ENCODE measurements around the gene MBD1.

- TF ChIP-seq PKNOX1 (IDR thresholded peaks at IDR 0.05): no peak
- TF ChIP-seq LEF1 (IDR thresholded peaks at IDR 0.05; ENCODE audit: borderline replicate concordance): no peak
- TF ChIP-seq BHLHE40 (IDR thresholded peaks at IDR 0.05; ENCODE audit: borderline replicate concordance): no peak
- no peak for TF ChIP-seq FOXM1 (IDR thresholded peaks at IDR 0.05; ENCODE audit: borderline replicate concordance)
- TF ChIP-seq L3MBTL2 (conservative IDR thresholded peaks at IDR 0.05): no peak
- no peak for TF ChIP-seq FOXA1 (IDR thresholded peaks at IDR 0.05)
- no peak for TF ChIP-seq ZNF384 (IDR thresholded peaks at IDR 0.05)
- no peak for TF ChIP-seq SUZ12 (IDR thresholded peaks at IDR 0.05)
- no peak for TF ChIP-seq TARDBP (IDR thresholded peaks at IDR 0.05)
- no peak for TF ChIP-seq ELF4 (IDR thresholded peaks at IDR 0.05)
- TF ChIP-seq SP1 (IDR thresholded peaks at IDR 0.05): no peak
Observed at GRCh38 chr18:50276452-50276851, 4.9 kb downstream of the MBD1 start.
